GM18868 (cell line): Measurements from ENCODE around the gene PLXNC1.
"Not testable (repeated sequence)": the region's sequence is repeated elsewhere in the genome, so short reads cannot be mapped to it uniquely, and the experiment has no call there.

Experiments used
- ATAC-seq: cut with Tn5 transposase; IDR thresholded peaks from one replicate; pipeline ENCODE4 v1.9.1; 2021; ENCODE audit warnings: mild to moderate bottlenecking, moderate library complexity; ENCODE audit not compliant: unreplicated experiment

The PLXNC1 gene

GRCh38 chr12:94286583-94287244 is 138.3 kb downstream of the PLXNC1 start:
- no peak for ATAC-seq

- no peak for ATAC-seq
Observed at GRCh38 chr12:94287245-94287628, 138.9 kb downstream of the PLXNC1 start.

- no peak for ATAC-seq
Observed at GRCh38 chr12:94289461-94290312, 141.3 kb downstream of the PLXNC1 start.

GRCh38 chr12:94290353-94290752 is 142.0 kb downstream of the PLXNC1 start:
- no peak for ATAC-seq

GRCh38 chr12:94297096-94297699 is 148.8 kb downstream of the PLXNC1 start:
- no peak for ATAC-seq

GRCh38 chr12:94297876-94298505 is 149.6 kb downstream of the PLXNC1 start:
- ATAC-seq = no peak

- ATAC-seq = no peak
Observed at GRCh38 chr12:94299846-94300245, 151.5 kb downstream of the PLXNC1 start.

GRCh38 chr12:94304012-94304411 is 155.6 kb downstream of the PLXNC1 start:
- ATAC-seq = no peak

- no peak for ATAC-seq
Observed at GRCh38 chr12:94304566-94305061, 156.2 kb downstream of the PLXNC1 start.

- ATAC-seq = peak; percentile 57
Observed at GRCh38 chr12:94305130-94305957, 157.0 kb downstream of the PLXNC1 start.

GRCh38 chr12:94308612-94309011 is 160.2 kb downstream of the PLXNC1 start:
- no peak for ATAC-seq

GRCh38 chr12:94309373-94309772 is 161.0 kb downstream of the PLXNC1 start:
- ATAC-seq = peak; percentile 83

- ATAC-seq = no peak
Observed at GRCh38 chr12:94312378-94312777, 164.0 kb downstream of the PLXNC1 start.

GRCh38 chr12:94316600-94316999 is 168.2 kb downstream of the PLXNC1 start:
- ATAC-seq = not testable (repeated sequence)

- peak; percentile 87 for ATAC-seq
Observed at GRCh38 chr12:94318181-94318580, 169.8 kb downstream of the PLXNC1 start.

- no peak for ATAC-seq
Observed at GRCh38 chr12:94320109-94320508, 171.7 kb downstream of the PLXNC1 start.

GRCh38 chr12:94322346-94322745 is 174.0 kb downstream of the PLXNC1 start:
- no peak for ATAC-seq

- no peak for ATAC-seq
Observed at GRCh38 chr12:94326234-94326633, 177.9 kb downstream of the PLXNC1 start.

GRCh38 chr12:94326727-94327126 is 178.3 kb downstream of the PLXNC1 start:
- ATAC-seq = no peak

GRCh38 chr12:94327809-94328208 is 179.4 kb downstream of the PLXNC1 start:
- no peak for ATAC-seq
